Tibial artery (tissue), 4 donors: ENCODE measurements around the gene PTPRN2.
A peak's percentile ranks its signal among the peaks of the same experiment; 100 is the strongest.
"Not testable (repeated sequence)": the region's sequence is repeated elsewhere in the genome, so short reads cannot be mapped to it uniquely, and the experiment has no call there.

Experiments used
- DNase-seq, 2 donors: peaks; one replicate each; pipeline ENCODE4 v3.0.0-alpha.2; 2019
- H3K27ac ChIP-seq, 2 donors: fragments of 200-600 bp; sonication (generic) in 1 of 2; 1 replicate in 1 of 2; 2 replicates in 1 of 2; pipeline ENCODE4 v1.5.1; 2018 to 2019; ENCODE audit warnings: mild to moderate bottlenecking in 1 of 2
- H3K27me3 ChIP-seq, 2 donors: fragments of 200-600 bp; sonication (generic) in 1 of 2; one replicate each; pipeline versions ENCODE4 v1.5.1 to v1.6.0; 2016 to 2019
- H3K36me3 ChIP-seq, 3 donors: fragments of 200-600 bp; sonication (generic) in 2 of 3; one replicate each; pipeline ENCODE4 v1.5.1; 2016 to 2019; ENCODE audit warnings: mild to moderate bottlenecking in 2 of 3
- H3K4me1 ChIP-seq, 4 donors: fragments of 200-600 bp; sonication (generic) in 2 of 4; 1 replicate in 3 of 4; 2 replicates in 1 of 4; pipeline ENCODE4 v1.5.1; 2016 to 2019
- H3K4me3 ChIP-seq, 2 donors: fragments of 200-600 bp; sonication (generic) in 1 of 2; 1 replicate in 1 of 2; 2 replicates in 1 of 2; pipeline ENCODE4 v1.5.1; 2018 to 2019; ENCODE audit warnings: mild to moderate bottlenecking in 2 of 2
- H3K9me3 ChIP-seq, 3 donors: fragments of 200-600 bp; sonication (generic) in 1 of 3; one replicate each; pipeline ENCODE4 v1.5.1; 2016 to 2019
- CTCF ChIP-seq, 2 experiments: fragments of 200-600 bp in 1 of 2; fragments of 450-650 bp in 1 of 2; IDR thresholded peaks; one replicate each; pipeline ENCODE4 v1.5.1; 2017 to 2019; ENCODE audit warnings: antibody characterized with exemption in 2 of 2, mild to moderate bottlenecking in 1 of 2, moderate library complexity in 1 of 2
- intact Hi-C: fragments of 100-400 bp; cut with DNase I; formaldehyde crosslinking; loops from one replicate; pipeline ENCODE4 v1.15.0; 2023; ENCODE audit warnings: low total_unique reads

The PTPRN2 gene

GRCh38 chr7:158034571-158034970, 553.1 kb downstream of the PTPRN2 start:
- Histone ChIP-seq H3K27me3 (peaks cover 0 to 5% of the 10 kb centered on the region in 2 donors), H3K9me3 (peaks cover 0 to 14% (median 9%) of the 10 kb centered on the region in 3 donors), H3K4me3 (no peak overlapping the region), H3K36me3 (no peaks in the 10 kb centered on the region), H3K4me1 (no peaks in the 10 kb centered on the region), H3K27ac (no peak overlapping the region)
- intact Hi-C loops, result no loop called here
- peak in 1 of 2 donors; percentile 15 for DNase-seq
- no peak for TF ChIP-seq CTCF (IDR thresholded peaks at IDR 0.05)

GRCh38 chr7:158033925-158034324, 553.7 kb downstream of the PTPRN2 start:
- intact Hi-C loops, H3K9me3 ChIP-seq, H3K4me3 ChIP-seq, H3K27me3 ChIP-seq, H3K4me1 ChIP-seq, H3K27ac ChIP-seq, H3K36me3 ChIP-seq: not testable (repeated sequence)
- DNase-seq, result peak in 1 of 2 donors; percentile 21

GRCh38 chr7:158033196-158033595, 554.4 kb downstream of the PTPRN2 start:
- peak in 1 of 2 donors; percentile 34 for DNase-seq
- Histone ChIP-seq H3K27ac (no peak overlapping the region), H3K4me1 (no peaks in the 10 kb centered on the region), H3K27me3 (peaks cover 0 to 5% of the 10 kb centered on the region in 2 donors), H3K4me3 (no peak overlapping the region), H3K9me3 (peaks cover 0 to 7% (median 0%) of the 10 kb centered on the region in 3 donors), H3K36me3 (no peaks in the 10 kb centered on the region)
- TF ChIP-seq CTCF (IDR thresholded peaks at IDR 0.05), result no peak
- intact Hi-C loops, result no loop called here

GRCh38 chr7:158032561-158033115, 555.0 kb downstream of the PTPRN2 start:
- no peak for TF ChIP-seq CTCF (IDR thresholded peaks at IDR 0.05)
- peak in 1 of 2 donors; percentile 33 for DNase-seq
- H3K4me3 ChIP-seq, result no peak overlapping the region

GRCh38 chr7:158031867-158032308, 555.7 kb downstream of the PTPRN2 start:
- Histone ChIP-seq H3K4me1 (no peaks in the 10 kb centered on the region), H3K27ac (no peak overlapping the region), H3K9me3 (peaks cover 0 to 4% (median 0%) of the 10 kb centered on the region in 3 donors), H3K4me3 (no peak overlapping the region), H3K27me3 (peaks cover 0 to 5% of the 10 kb centered on the region in 2 donors), H3K36me3 (no peaks in the 10 kb centered on the region)
- no peak for TF ChIP-seq CTCF (IDR thresholded peaks at IDR 0.05)
- intact Hi-C loops, result no loop called here
- DNase-seq, result peak in 1 of 2 donors; percentile 45

More at GRCh38 chr7:158032561-158033115, 555.0 kb downstream of the PTPRN2 start:
- H3K36me3 ChIP-seq, result no peaks in the 10 kb centered on the region
- H3K27me3 ChIP-seq, result peaks cover 0 to 5% of the 10 kb centered on the region in 2 donors
- intact Hi-C loops, result no loop called here
- H3K27ac ChIP-seq, result no peak overlapping the region
- H3K4me1 ChIP-seq, result no peaks in the 10 kb centered on the region
- H3K9me3 ChIP-seq, result peaks cover 0 to 4% (median 0%) of the 10 kb centered on the region in 3 donors

GRCh38 chr7:158030566-158030965, 557.1 kb downstream of the PTPRN2 start:
- Histone ChIP-seq H3K4me1 (no peaks in the 10 kb centered on the region), H3K36me3 (no peaks in the 10 kb centered on the region), H3K9me3 (peaks cover 0 to 4% (median 0%) of the 10 kb centered on the region in 3 donors), H3K27ac (no peak overlapping the region), H3K27me3 (peaks cover 0 to 5% of the 10 kb centered on the region in 2 donors), H3K4me3 (no peak overlapping the region)
- DNase-seq, result peak in 1 of 2 donors; percentile 43
- intact Hi-C loops, result no loop called here
- TF ChIP-seq CTCF (IDR thresholded peaks at IDR 0.05), result no peak
